ENCODE results near the gene PAX6.

DNA sequence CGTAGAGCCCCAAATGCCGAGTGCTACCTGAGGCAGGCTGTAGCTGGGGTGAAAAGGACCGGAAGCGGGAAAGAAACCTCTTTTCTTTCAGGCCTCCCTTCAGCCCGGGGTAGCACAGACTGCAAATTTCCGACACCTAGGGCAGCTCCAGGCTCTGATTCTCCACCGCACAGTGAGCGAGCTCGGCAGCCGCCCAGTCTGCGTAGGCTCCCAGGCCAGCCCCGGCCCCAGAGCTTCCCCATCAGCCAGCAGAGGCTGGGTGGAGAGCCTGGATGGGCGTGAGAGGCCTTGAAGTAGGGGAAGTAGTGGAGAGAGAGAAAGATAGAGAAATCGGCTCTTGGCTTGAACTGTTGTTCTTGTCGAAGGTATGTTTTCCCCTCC, 9.3 kb upstream of the PAX6 start:
- TF ChIP-seq, protein P1, sequence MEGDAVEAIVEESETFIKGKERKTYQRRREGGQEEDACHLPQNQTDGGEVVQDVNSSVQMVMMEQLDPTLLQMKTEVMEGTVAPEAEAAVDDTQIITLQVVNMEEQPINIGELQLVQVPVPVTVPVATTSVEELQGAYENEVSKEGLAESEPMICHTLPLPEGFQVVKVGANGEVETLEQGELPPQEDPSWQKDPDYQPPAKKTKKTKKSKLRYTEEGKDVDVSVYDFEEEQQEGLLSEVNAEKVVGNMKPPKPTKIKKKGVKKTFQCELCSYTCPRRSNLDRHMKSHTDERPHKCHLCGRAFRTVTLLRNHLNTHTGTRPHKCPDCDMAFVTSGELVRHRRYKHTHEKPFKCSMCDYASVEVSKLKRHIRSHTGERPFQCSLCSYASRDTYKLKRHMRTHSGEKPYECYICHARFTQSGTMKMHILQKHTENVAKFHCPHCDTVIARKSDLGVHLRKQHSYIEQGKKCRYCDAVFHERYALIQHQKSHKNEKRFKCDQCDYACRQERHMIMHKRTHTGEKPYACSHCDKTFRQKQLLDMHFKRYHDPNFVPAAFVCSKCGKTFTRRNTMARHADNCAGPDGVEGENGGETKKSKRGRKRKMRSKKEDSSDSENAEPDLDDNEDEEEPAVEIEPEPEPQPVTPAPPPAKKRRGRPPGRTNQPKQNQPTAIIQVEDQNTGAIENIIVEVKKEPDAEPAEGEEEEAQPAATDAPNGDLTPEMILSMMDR (conservative IDR thresholded peaks at IDR 0.05 in 1 of 2, IDR thresholded peaks at IDR 0.05 in 1 of 2; ENCODE audit: extremely low read depth in 1 of 2, insufficient read depth in 1 of 2, low read depth in 1 of 2, low read length in 2 of 2), result no peak
- TF ChIP-seq EZH2 (IDR thresholded peaks at IDR 0.05; ENCODE audit: borderline replicate concordance, low read length), result peak; percentile 78

All from mammary epithelial cell (primary cell).